Naive B cell (primary cell): Measurements from ENCODE around the gene CCDC27. TPM values are rescaled to one million over a fixed set of nuclear protein-coding genes. Genes with fewer than 3 reads are reported as not detected.
A peak's percentile ranks its signal among the peaks of the same experiment; 100 is the strongest.

Experiments
- ATAC-seq, 2 donors: fragments of 150-1000 bp; cut with Tn5 transposase; 2 replicates each; pipeline ENCODE4 v1.10.0; 2021; ENCODE audit warnings: low read depth in 2 of 2, mild to moderate bottlenecking in 2 of 2, moderate library complexity in 2 of 2
- DNase-seq: peaks from one replicate; pipeline ENCODE4 v3.0.0; 2022
- H3K27ac Mint-ChIP-seq, 6 donors: one replicate each; pipeline ENCODE4 v1.8.0; 2020 to 2022; ENCODE audit warnings: mild to moderate bottlenecking in 6 of 6, mixed read lengths in 6 of 6, moderate library complexity in 5 of 6, inconsistent platforms in 2 of 6
- H3K27me3 Mint-ChIP-seq, 3 donors: one replicate each; pipeline ENCODE4 v1.8.0; 2021 to 2022; ENCODE audit warnings: mixed read lengths in 3 of 3, mild to moderate bottlenecking in 1 of 3
- H3K36me3 Mint-ChIP-seq, 2 donors: one replicate each; pipeline ENCODE4 v1.8.0; 2020 to 2022; ENCODE audit warnings: mixed read lengths in 2 of 2, inconsistent platforms in 1 of 2, mild to moderate bottlenecking in 1 of 2
- H3K4me1 Mint-ChIP-seq, 3 donors: one replicate each; pipeline ENCODE4 v1.8.0; 2020 to 2022; ENCODE audit warnings: mixed read lengths in 3 of 3, inconsistent platforms in 1 of 3, mild to moderate bottlenecking in 1 of 3, moderate library complexity in 1 of 3
- H3K4me3 Mint-ChIP-seq, 8 donors: one replicate each; pipeline ENCODE4 v1.8.0; 2020 to 2022; ENCODE audit warnings: mild to moderate bottlenecking in 8 of 8, mixed read lengths in 8 of 8, moderate library complexity in 8 of 8, inconsistent platforms in 2 of 8
- H3K9me3 Mint-ChIP-seq, 7 donors: one replicate each; pipeline ENCODE4 v1.8.0; 2020 to 2022; ENCODE audit warnings: mixed read lengths in 7 of 7, mild to moderate bottlenecking in 5 of 7, inconsistent platforms in 2 of 7, moderate library complexity in 1 of 7
- polyA plus RNA-seq, 6 donors: library from polyadenylated mRNA; unstranded; fragments of 300-500 nt; fragmentation: Illumina TruSeq; gene quantifications; one replicate each; pipeline ENCODE4 v1.2.3, GENCODE V29; 2021; ENCODE audit warnings: low read depth in 6 of 6

The CCDC27 gene
- polyA plus RNA-seq, 6 donors from 2014 or later, result not detected

DNA sequence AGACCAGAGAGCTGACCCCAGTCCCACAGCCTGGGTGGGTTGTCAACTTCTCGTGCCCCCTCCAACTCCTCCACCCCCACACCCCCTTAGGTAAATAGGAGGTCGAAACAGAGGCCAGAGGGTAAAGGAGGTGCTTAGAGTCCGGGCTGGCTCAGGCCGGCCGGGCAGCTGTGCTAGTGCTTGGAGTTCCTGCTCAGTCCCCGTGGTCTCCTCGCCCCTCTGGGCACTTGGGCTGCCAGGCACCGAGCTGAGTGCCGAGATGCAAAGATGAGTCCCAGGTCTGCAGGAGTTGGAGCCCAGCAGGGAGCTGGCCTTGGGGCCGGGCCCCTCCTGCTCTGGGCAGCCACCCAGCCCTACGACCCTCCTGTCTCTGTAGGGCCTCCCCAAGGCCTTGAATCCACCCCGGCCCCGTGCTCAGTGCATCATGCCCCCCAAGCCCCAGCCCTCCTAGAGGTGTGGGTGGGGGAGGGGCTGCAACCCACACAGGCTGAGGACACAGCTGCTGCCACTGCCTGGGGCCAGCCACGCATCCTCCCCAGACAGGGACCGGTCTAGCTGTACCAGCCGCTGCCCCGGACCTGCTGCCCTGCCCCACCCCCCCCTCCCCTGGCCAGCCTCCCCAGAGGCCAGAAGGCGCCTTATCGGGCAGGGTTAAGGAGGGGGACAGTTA, 22.2 kb downstream of the CCDC27 start:
- Mint-ChIP-seq H3K27ac (no peak overlapping the region), H3K4me3 (peak overlapping the region in 1 of 8 donors; percentile 22), H3K9me3 (no peaks in the 10 kb centered on the region), H3K4me1 (peaks cover 17 to 34% (median 28%) of the 10 kb centered on the region in 3 donors), H3K27me3 (no peaks in the 10 kb centered on the region), H3K36me3 (no peaks in the 10 kb centered on the region)
- no peak for ATAC-seq
- no peak for DNase-seq

DNA sequence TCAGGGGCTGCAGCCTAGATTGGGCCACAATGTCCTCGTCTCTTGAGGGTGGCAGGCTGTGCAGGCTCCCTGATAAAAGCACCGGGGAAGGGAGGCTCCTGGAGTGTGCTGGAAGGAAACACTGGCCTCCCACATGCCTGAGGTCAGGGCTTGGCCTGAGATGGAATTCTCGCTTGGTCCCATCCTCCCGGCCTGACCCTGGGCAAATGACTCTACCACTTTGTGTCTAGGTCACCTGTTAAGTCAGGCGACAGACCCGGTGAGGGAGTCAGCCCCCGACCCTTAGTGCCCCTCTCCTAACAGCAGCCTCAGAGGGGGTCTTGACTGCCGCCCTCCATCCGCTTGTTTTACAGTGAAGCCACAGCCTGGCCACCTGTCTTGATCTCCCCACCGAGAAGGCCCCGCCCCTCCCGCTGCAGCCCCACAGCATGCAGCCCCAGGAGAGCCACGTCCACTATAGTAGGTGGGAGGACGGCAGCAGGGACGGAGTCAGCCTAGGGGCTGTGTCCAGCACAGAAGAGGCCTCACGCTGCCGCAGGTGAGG, 22.8 kb downstream of the CCDC27 start:
- Mint-ChIP-seq H3K36me3 (peaks cover 3 to 4% of the 10 kb centered on the region in 2 donors), H3K4me1 (peaks cover 17 to 34% (median 28%) of the 10 kb centered on the region in 3 donors), H3K27me3 (no peaks in the 10 kb centered on the region), H3K9me3 (no peaks in the 10 kb centered on the region), H3K27ac (peak overlapping the region in 3 of 6 donors; percentile 20 to 33 (median 30)), H3K4me3 (peak overlapping the region in 4 of 8 donors; percentile 31 to 66 (median 34))
- DNase-seq (no peak), ATAC-seq (no peak)

DNA sequence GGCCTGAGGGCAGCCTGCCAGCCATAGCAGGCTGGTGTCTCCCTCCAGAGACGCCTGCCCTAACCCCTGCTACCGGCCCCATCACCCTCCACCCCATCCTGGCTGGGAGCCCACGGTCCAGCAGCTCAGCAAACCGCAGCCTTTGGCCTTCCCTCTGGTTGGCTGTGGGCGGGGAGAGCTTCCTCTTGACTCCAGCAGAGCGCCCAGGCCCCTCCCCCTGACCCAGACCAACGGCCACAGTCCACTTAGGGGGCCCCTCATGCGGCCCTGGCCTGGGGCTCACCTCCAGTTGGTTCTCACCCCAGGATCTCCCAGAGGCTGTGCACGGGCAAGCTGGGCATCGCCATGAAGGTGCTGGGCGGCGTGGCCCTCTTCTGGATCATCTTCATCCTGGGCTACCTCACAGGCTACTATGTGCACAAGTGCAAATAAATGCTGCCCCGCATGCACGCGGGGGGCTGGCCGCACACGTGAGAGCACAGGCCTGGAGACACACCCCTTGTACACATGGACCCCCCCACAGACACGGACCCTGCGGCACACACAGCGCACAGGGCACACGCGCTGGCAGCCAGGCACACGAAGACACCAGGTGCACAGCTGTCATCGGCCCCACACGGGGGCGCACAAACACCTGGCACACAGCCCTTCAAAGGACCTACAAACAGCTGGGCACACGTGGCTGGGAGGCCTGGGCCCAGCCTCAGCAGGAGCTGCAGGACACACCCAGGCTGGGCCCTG, 23.4 kb downstream of the CCDC27 start:
- Mint-ChIP-seq H3K36me3 (peaks cover 9 to 10% of the 10 kb centered on the region in 2 donors), H3K9me3 (no peaks in the 10 kb centered on the region), H3K27me3 (no peaks in the 10 kb centered on the region), H3K4me3 (peak overlapping the region in 2 of 8 donors; percentile 39 to 66), H3K27ac (peak overlapping the region in 1 of 6 donors; percentile 41), H3K4me1 (peaks cover 15 to 34% (median 24%) of the 10 kb centered on the region in 3 donors)
- ATAC-seq, result peak; percentile 13 to 20
- peak; percentile 26 for DNase-seq

DNA sequence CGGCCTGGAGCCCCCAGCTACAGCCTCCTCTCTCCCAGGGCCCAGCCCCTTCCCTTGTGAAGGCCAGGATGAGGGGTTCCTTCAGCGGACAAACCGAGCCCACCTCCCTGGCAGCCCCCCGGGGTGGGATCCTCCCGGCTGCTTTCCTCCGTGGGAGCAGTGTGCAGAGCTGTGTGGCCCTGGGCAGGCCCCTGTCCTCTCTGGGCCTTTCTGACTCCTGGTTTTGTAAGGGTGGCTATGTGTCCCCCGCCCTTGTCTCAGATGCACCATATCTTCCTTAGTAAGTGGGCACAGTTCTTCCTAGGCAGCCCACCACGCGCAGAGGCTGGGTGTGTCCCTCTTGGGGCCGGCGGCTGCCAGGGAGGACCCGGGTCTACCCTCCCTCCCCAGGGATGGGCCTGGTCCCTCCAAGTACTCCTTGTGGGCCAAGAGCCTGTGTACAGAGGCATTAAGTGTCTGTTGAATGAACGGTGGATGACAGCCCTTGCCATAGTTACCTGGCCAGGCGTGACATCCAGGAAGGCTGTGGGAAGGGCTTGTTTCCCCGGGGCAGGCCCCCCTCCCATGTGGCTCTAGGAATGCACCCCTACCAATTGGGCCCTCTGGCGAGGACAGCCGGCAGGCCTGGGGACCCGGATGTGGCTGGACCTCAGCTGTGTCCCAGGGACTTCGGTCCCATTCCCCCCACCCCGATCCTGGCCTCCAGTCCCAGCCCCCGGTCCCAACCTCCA, 24.1 kb downstream of the CCDC27 start:
- no peak for ATAC-seq
- H3K27ac Mint-ChIP-seq, result no peak overlapping the region

DNA sequence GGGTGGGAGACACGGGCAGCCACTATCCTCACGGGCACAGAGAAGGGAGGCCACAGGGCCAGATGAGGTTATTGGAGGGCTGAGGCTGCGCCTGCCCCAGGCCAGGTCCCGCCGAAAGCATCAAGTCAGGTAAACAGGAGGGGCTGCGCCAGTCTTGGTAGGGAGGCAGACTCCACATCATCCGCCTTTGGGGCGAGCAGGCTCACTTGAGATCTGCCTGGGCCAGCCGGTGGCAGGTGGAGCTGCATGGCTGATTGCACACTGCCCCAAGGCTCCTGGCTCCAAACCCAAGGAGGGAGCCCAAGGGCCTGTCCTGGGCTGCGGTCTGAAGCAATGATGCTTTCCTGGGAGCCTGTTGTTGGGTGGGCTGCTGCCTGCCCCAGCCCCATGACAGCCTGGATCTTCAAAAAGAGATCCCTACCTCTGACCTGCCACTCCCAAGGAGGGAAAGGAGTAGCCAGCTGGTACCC, 24.9 kb downstream of the CCDC27 start:
- H3K4me3 Mint-ChIP-seq, result no peak overlapping the region
- peaks cover 8 to 28% (median 13%) of the 10 kb centered on the region in 3 donors for H3K4me1 Mint-ChIP-seq
- no peak for DNase-seq
- H3K36me3 Mint-ChIP-seq, result peaks cover 9 to 10% of the 10 kb centered on the region in 2 donors
- no peaks in the 10 kb centered on the region for H3K27me3 Mint-ChIP-seq
- no peak for ATAC-seq
- no peaks in the 10 kb centered on the region for H3K9me3 Mint-ChIP-seq
- H3K27ac Mint-ChIP-seq, result peak overlapping the region in 1 of 6 donors; percentile 68

More for the DNA sequence above, 24.1 kb downstream of the CCDC27 start:
- peak overlapping the region in 1 of 8 donors; percentile 54 for H3K4me3 Mint-ChIP-seq
- DNase-seq, result no peak
- H3K27me3 Mint-ChIP-seq, result no peaks in the 10 kb centered on the region
- H3K9me3 Mint-ChIP-seq, result no peaks in the 10 kb centered on the region
- peaks cover 9 to 10% of the 10 kb centered on the region in 2 donors for H3K36me3 Mint-ChIP-seq
- peaks cover 13 to 33% (median 18%) of the 10 kb centered on the region in 3 donors for H3K4me1 Mint-ChIP-seq

DNA sequence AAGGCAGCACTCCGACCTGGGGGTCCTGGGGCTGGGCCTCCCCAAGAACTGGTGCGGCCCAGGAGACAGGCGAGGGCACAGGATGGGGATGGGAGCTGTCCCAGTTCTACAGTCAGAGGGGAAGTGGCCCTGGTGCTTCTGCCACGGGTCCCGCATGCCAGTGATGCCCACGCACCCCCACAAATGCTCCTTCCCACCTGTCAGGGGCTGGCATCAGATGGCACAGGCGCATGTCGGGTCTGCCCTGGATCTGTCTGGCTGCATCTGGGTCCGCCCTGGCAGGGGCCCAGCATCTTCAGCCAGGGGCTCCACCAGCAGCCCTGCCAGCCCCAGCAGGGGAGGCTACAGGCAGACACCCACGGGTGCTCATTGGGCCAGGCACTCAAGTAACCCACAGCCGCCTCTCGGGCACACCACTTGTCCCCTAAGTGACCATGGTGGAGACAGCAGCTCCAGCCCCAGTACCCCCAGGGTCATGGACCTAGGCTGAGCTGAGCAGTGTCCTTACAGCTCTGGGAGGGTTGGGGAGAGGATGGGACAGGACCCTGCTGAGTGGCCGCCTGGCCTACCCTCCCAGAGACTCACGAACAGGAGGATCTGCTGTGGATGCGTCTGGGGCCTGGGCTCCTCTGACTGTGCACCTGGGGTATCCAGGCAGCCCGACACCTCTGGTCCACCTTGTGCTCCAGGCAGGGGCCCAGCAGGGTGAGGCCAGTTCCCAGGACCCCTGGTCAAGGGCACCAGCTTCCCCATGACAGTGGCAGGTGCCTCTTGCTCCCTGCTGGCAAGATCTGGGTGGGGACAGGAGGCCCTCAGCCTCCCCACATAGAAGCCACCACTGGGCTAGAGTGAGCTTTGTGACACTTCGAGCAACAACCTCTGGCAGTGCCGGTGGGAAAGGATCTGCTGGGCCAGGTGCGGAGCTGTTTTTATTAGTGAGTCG, 25.7 kb downstream of the CCDC27 start:
- H3K4me3 Mint-ChIP-seq, result no peak overlapping the region

DNA sequence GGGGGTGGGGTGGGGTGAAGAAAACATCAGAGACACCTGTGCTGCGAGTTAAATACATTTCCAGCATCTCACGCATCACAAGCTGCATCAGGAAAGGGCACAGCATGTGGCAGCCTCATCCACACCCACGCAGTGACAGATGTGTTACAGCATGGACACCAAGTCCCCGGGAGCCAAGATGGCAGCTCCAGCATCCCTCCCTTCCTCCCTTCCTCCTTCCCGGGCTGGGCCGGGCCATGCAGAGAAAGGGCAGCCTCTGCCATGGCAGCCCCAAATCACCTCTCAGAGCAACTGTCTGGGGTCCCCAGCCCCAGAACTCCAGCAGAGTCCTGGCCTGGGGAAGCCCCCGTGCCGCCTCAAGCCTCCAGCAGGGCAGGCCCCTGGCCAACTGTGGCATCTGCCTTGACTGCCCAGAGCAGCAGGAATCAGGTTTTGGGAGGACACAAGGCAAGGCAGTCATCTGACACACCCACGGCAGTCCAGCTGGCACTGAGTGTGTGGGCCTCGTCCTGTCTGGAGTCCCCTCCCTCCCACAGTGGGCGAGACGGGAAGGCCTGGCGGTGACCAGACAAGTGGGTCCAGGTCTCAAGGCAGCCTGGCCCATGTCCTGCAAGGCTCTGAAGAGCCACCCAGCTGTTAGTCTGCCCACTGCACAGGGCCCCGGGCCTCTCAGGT, 26.5 kb downstream of the CCDC27 start:
- ATAC-seq (no peak), DNase-seq (no peak)
- peaks cover 8 to 22% (median 10%) of the 10 kb centered on the region in 3 donors for H3K4me1 Mint-ChIP-seq
- H3K27ac Mint-ChIP-seq, result peak overlapping the region in 1 of 6 donors; percentile 41
- H3K36me3 Mint-ChIP-seq, result peaks cover 9 to 10% of the 10 kb centered on the region in 2 donors
- no peaks in the 10 kb centered on the region for H3K27me3 Mint-ChIP-seq
- H3K9me3 Mint-ChIP-seq, result no peaks in the 10 kb centered on the region
- H3K4me3 Mint-ChIP-seq, result no peak overlapping the region

More for the DNA sequence above, 25.7 kb downstream of the CCDC27 start:
- H3K36me3 Mint-ChIP-seq, result peaks cover 9 to 10% of the 10 kb centered on the region in 2 donors
- DNase-seq, result no peak
- no peak for ATAC-seq
- no peak overlapping the region for H3K27ac Mint-ChIP-seq
- peaks cover 8 to 28% (median 13%) of the 10 kb centered on the region in 3 donors for H3K4me1 Mint-ChIP-seq
- no peaks in the 10 kb centered on the region for H3K9me3 Mint-ChIP-seq
- no peaks in the 10 kb centered on the region for H3K27me3 Mint-ChIP-seq

DNA sequence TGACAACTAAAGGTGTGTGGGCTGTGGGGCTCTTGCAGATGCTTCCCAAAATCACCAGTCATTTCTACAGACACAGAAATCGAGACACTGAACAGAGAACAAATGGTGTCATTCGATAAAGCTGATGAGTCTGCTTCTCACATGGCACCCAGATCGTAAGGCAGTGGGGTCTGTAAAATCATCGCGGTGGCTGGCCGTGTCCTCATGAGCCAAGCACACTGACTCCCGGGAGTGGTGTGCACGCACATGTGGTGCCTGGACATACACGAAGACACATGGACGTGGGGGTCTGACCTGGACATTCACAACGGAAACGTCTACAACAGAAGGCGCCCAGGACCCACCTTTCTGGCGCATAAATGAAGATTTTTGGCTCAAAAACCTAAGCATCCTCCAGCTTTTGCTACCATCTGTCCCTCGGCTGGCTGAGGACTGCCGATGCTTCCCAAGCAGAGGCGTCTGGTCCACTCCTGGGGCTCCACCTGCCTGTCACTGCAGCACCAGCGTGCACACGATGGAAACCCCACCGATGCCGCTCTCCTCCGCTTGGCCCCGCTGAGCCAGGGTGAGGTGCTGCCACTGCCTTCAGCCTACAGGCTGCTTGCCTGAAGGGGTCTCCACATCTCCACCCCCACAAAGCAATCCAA, 27.1 kb downstream of the CCDC27 start:
- no peak for DNase-seq
- Mint-ChIP-seq H3K27ac (peak overlapping the region in 2 of 6 donors; percentile 13 to 59), H3K9me3 (no peaks in the 10 kb centered on the region), H3K27me3 (no peaks in the 10 kb centered on the region), H3K4me3 (no peak overlapping the region), H3K4me1 (peaks cover 8 to 22% (median 10%) of the 10 kb centered on the region in 3 donors), H3K36me3 (peaks cover 9 to 10% of the 10 kb centered on the region in 2 donors)
- no peak for ATAC-seq

DNA sequence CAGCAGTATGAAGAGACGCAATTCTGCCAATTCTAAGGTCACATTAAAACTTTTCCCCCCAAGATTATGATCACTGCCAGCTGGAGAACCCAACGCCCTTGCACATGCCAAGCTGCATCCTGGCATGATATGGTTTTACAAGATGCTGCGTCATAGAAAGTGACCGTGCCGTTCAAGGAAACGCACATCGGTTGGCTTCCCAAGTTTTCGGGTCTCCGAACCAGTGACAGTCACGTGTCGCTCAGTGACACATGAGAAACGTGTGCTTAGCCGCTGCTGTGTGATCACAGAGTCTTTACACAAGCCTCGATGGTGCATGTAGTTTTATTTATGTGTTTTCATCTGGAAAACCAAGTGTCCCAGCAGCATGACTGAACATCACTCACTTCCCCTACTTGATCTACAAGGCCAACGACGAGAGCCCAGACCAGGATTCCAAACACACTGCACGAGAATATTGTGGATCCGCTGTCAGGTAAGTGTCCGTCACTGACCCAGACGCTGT, 27.7 kb downstream of the CCDC27 start:
- peak overlapping the region in 1 of 8 donors; percentile 18 for H3K4me3 Mint-ChIP-seq
- ATAC-seq, result no peak
- DNase-seq, result no peak
- H3K4me1 Mint-ChIP-seq, result peaks cover 8 to 21% (median 8%) of the 10 kb centered on the region in 3 donors
- peak overlapping the region in 2 of 6 donors; percentile 13 to 15 for H3K27ac Mint-ChIP-seq
- H3K27me3 Mint-ChIP-seq, result no peaks in the 10 kb centered on the region
- no peaks in the 10 kb centered on the region for H3K9me3 Mint-ChIP-seq
- peaks cover 9 to 10% of the 10 kb centered on the region in 2 donors for H3K36me3 Mint-ChIP-seq

DNA sequence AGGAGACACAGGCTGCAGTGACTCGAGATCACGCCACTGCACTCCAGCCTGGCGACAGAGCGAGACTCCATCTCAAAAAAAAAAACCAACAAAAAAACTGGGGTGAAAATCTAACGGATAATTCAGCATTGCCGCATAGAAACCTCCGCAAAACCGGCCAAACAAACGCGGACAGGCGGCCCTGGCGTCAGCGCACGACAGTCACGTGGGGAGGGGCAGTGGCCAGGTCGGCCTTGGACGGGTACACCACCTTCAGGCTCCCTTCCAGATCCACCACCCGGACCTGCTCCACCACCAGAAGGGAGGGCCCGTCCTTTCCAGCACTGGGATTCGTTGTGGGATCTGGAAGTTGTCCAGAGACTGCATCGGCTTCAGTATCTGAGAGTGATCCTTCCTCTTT, 28.7 kb downstream of the CCDC27 start:
- H3K4me3 Mint-ChIP-seq, result no peak overlapping the region
- H3K4me1 Mint-ChIP-seq, result peaks cover under 1 to 12% (median under 1%) of the 10 kb centered on the region in 3 donors
- H3K27me3 Mint-ChIP-seq, result no peaks in the 10 kb centered on the region
- ATAC-seq (no peak), DNase-seq (no peak)
- H3K36me3 Mint-ChIP-seq, result peaks cover 9 to 10% of the 10 kb centered on the region in 2 donors
- peak overlapping the region in 1 of 6 donors; percentile 6 for H3K27ac Mint-ChIP-seq
- no peaks in the 10 kb centered on the region for H3K9me3 Mint-ChIP-seq
